Spleen (tissue), 7 donors: Measurements from ENCODE around the gene HOXA7.

ENCODE experiments used
- POLR2A ChIP-seq, 3 donors: fragments of 450-650 bp; IDR thresholded peaks; one replicate each; pipeline ENCODE4 v1.5.1; 2017; ENCODE audit warnings: antibody characterized with exemption in 3 of 3, mild to moderate bottlenecking in 1 of 3
- TF ChIP-seq, protein P1 (sequence below), 11 experiments: fragments of 200-600 bp in 7 of 11; fragments of 450-650 bp in 4 of 11; sonication (generic) in 4 of 11; IDR thresholded peaks in 8 of 11; conservative IDR thresholded peaks in 3 of 11; 1 replicate in 7 of 11; 2 replicates in 4 of 11; pipeline versions ENCODE4 v1.4.0 to v1.8.0; 2016 to 2021; ENCODE audit warnings: antibody characterized with exemption in 11 of 11, inconsistent platforms in 4 of 11, mild to moderate bottlenecking in 1 of 11
- donor health status: DM: no; HTN: no; CAD: no; lungs with moderate emphysema.
- donor health status: DM: no; HTN: no; CAD: no.
- donor health status: DM: no; HTN: no; CAD: no.

DNA sequence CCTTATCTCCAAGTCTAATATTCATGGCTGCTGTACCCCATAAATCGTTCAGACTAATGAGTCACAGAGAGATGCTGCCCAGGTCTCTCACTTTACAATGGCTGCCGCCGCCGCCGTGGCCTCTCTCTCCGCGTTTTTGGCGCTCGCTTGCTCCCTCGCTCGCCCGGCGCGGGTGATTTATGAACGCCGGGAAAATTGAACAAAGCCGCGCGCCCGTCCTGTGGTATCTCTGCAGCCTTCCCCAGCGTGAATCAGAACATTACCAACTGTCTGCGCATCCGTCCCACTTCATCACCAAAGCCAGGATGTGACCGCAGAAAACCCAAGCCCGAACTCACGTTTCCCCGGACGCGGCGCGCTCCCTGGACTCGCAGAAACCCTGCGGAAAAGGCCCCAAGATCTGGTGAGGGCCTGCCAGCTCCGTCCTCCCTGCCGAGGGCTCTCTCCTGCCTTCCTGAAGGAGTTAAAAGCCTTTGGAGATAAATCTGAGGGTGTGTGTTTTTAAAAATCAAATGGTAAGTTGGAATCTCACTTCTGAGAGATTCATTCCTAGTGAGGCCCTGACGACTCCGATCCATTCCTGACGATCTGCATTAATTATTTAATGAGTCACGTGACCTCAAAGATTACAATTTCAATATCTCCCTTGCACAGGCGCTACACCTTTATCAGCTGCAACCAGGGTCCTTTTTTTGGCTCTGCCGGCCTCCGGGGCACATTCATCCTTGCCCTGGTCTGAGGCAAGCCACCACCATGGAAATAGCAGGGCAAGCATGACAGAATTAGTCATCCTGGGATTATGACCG lies 32.2 kb downstream of the HOXA7 start:
- TF ChIP-seq, protein P1, sequence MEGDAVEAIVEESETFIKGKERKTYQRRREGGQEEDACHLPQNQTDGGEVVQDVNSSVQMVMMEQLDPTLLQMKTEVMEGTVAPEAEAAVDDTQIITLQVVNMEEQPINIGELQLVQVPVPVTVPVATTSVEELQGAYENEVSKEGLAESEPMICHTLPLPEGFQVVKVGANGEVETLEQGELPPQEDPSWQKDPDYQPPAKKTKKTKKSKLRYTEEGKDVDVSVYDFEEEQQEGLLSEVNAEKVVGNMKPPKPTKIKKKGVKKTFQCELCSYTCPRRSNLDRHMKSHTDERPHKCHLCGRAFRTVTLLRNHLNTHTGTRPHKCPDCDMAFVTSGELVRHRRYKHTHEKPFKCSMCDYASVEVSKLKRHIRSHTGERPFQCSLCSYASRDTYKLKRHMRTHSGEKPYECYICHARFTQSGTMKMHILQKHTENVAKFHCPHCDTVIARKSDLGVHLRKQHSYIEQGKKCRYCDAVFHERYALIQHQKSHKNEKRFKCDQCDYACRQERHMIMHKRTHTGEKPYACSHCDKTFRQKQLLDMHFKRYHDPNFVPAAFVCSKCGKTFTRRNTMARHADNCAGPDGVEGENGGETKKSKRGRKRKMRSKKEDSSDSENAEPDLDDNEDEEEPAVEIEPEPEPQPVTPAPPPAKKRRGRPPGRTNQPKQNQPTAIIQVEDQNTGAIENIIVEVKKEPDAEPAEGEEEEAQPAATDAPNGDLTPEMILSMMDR (IDR thresholded peaks at IDR 0.05 in 8 of 11, conservative IDR thresholded peaks at IDR 0.05 in 3 of 11) = no peak
- no peak for TF ChIP-seq POLR2A (IDR thresholded peaks at IDR 0.05)
